NCI-H146 treated with DMSO at 0.1 percent for 48 hours (cell line): ENCODE data around the gene TMCO4.
"Not testable (repeated sequence)": the region's sequence is repeated elsewhere in the genome, so short reads cannot be mapped to it uniquely, and the experiment has no call there.

Source experiments
- DNase-seq: peaks from one replicate; lab custom pipeline; 2025; ENCODE audit not compliant: unreplicated experiment; lab: John Stamatoyannopoulos, UW

The TMCO4 gene

DNA sequence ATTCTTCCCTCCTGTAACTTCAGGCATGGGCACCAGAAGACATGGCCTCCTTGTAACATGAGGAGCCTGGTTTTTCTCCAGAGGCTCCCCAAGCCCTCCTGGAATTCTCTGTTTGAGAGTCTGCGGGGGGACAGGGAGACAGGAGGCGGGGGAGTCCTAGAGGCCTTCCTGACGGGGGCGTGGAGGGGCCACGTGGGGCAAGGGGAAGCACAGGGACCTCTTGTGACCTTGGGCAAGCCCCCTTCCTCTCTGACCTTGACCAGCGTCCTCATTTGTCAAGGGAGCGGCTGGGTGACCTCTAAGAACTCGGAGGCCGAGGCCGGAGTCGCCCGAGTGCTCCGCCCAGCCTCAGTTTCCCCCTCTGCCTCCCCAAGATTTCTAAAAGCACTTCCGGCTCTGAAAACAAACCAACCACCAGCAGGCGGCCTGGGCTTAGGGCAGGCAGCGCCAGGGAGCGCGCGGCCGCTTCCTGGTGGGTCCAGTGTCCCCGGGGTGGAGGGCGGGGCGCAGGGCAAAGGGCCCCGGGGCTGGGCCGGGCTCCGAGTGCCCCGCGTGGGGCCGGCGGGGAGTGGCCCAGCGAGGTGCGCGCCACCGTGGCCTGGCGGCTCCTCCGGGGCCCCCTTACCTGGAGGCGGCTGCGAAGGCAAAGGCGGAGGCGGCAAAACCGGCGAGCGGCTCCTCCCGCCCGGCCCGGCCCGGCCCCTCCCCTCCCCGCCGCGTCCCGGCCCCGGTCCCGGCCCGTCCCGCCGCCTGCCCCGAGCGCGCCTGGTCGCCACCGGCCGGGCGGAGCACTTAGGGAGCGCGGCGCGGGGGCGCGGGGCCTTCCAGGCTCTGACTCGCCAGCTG lies at the start of gene TMCO4:
TSS of gene TMCO4 (minus strand) at position 687 of the 846 bp plus-strand sequence. CDS start 19,158 bp downstream, outside the sequence.
- no peak for DNase-seq

DNA sequence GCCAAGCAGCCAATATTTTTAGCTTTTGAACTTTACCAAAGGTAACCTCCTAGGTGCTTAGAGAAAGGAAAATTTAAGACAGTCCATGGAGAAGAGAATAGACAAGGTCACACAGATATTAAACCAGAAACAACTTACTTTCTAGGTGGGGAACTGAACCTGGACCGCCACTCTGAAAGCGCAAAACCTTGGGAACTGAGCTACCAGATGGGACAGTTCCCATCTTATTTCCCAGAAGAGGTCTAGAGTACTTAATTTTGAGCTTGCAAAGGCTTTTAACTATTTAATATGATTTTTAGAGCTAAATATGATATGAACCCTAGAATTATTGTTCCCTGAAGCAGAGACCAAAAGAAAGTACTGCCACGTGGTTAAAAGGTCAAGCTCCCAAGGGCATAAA lies 49.6 kb upstream of the TMCO4 start:
- not testable (repeated sequence) for DNase-seq

DNA sequence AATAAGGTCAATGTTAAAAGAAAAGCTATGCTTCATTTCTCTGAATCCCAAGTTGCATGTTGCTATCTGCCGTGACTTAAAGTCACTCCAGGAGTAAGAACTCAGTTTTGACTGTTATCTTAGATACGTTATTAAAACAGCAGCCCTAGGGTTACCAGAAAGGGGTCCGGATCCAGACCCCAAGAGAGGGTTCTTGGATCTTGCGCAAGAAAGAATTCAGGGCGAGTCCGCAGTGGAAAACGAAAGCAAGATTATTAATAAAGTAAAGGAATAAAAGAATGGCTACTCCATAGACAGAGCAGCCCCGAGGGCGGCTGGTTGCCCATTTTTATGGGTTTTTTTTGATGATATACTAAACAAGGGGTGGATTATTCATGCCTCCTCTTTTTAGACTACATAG lies 47.6 kb upstream of the TMCO4 start:
- not testable (repeated sequence) for DNase-seq

DNA sequence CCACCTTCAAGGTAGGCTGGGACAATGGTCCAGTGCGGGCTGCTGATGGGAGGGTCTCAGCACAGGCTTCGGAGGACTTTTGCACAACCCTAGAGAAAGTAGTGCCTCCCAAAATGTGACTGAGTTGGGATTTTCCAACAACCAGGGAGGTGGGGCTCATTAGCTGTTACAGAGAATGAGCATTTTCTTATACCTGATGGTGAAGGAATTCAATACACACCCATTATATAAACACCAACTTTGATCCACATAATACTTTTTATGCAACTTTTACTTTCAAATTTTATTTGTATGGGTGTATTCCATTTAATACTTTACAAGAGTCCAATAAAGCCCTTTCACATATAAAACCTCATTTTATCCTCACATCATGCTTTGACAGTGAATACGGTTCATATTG lies 46.6 kb upstream of the TMCO4 start:
- DNase-seq, result no peak

DNA sequence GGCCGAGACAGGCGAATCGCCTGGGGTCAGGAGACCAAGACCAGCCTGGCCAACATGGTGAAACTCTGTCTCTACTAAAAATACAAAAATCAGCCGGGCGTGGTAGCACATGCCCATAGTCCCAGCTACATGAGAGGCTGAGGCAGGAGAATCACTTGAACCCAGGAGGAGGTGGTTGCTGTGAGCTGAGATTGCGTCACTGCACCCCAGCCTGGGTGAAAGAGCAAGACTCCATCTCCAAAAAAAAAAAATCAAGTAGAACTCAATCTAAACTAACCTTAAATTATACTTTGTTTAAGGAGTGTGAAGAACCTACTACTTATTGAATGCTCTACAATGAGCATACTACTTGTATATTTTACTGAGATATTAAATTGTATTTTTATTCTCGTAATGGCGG lies 45.8 kb upstream of the TMCO4 start:
- no peak for DNase-seq

DNA sequence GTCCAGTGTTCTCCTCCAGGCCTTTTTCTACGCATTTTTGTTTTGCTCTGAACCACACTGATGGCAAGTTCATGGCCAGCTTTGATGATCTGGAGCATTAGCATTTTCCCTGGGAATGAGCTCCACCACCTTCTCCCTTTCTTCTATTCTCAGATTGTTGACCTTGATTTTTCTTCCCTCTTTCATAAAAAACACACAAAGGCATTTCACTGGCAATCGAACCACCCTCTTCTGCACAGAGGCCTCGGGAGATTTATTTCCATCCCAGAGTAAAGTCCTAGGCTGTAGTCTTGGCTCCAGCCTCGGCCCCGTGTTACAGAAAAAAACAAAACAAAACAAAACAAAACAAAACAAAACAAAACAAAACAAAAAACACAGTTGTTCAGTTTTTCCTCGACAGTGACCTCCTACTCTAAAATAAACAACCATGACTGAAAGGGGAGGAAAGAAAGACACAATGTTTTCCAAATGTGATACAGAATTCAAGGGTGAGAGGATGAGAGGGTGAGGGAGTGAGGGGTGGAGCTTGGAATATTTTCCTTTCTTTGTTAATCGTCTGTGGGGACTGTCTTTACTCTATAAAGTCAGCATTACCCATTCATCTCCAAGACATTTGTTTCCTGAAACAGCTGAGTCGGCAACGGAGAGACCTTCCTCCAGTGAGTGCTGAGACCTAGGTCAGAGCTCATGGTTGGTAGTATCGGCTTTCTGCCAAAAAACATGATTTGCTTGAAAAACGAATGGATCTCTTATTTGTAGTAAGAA lies 45.2 kb upstream of the TMCO4 start:
- no peak for DNase-seq

DNA sequence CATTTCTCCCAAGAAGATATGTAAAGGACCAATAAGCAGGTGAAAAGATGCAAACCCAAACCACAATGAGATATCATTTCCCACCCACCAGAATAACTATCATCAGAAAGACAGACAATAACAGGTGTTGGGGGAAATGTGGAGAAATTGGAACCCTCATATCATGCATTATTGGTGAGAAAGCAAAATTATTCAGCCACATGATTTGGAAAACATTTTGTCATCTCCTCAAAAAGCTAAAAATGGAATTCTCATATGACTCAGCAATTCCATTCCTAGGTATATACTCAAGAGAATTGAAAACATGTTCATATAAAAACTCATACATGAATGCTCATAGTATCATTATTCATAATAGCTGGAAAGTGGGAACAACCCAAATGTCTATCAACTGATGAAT lies 40.5 kb upstream of the TMCO4 start:
- no peak for DNase-seq

DNA sequence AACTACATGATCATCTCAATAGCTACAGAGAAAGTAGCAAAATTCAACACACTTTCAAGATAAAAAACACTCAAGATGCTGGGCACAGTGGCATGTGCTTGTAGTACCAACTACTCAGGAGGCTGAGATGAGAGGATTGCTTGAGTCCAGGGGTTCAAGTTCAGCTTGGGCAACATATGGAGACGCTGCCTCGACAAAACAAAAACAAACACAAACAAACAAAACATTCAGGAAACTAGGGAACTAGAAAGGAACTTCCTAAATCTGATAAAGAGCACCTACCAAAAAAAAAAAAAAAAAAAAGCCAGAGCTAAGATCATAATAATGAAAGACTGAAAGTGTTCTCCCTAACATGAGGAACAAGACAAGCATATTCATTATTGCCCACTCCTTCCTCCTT lies 38.1 kb upstream of the TMCO4 start:
- no peak for DNase-seq

DNA sequence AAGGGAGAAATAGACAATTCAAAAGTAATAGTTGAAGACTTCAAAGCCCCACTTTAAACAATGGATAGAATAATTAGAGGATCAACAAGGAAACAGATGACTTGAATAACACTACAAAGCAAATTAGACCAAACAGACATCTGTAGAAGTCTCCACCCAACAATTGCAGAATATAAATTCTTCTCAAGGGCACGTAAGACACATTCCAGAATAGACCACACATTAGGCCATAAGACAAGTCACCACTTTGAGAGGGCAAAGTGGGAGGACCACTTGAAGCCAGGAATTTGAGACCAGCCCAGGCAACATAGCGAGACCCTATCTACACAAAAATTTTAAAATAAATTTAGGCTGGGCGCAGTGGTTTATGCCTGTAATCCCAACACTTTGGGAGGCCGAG lies 35.9 kb upstream of the TMCO4 start:
- no peak for DNase-seq

DNA sequence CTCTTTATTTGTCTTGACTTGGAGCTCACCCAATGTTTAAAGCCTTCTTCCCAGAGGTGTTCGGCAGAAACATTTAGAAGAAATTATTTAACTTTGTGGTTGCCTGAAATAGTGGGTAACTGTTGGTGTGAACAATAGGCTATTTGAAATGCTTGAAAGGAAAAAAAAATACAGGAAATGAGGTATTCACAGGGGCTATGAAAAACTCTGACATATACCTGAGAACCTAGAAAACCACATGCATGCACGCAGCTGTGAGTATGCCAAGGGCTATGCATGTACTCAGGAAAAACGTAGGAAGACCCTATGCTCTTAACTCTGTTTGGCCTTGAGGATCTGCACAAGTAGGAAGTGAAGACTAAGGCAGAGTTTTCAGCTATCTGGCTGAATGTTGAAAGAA lies 31.7 kb upstream of the TMCO4 start:
- no peak for DNase-seq

DNA sequence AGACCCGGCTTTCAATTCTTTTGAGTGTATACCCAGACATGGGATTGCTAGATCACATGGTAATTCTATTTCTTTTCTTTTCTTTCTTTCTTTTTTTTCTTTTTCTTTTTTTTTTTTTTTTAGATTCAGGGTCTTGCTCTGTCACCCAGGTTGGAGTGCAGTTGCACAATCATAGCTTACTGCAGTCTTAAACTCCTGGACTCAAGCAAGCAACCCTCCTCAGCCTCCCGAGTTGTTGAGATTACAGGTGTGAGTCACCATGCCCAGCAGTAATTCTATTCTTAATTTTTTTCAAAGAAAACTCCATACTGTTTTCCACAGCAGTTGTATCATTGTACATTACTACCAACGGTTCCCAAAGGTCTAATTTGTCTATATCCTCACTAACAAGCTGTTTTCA lies 28.8 kb upstream of the TMCO4 start:
- DNase-seq, result no peak

DNA sequence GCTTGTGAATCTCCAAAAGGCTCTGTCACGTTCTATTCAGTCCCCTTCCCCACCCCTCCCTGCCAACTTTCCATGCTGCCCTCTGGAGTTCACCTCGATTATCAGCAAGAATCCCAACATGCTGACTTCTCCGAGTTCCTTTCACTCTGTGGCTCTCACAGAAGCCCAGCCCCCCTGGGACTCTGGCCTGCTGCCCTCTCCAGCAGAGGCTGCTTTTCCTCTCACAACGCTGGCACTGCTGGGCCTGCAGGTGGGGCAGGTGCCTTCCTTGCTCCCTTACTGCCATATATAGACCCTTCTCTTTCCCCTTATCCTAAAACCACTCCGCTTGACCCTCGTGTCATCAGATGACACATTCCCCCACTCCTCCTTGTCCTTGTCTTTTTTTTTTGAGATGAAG lies 25.6 kb upstream of the TMCO4 start:
- no peak for DNase-seq

DNA sequence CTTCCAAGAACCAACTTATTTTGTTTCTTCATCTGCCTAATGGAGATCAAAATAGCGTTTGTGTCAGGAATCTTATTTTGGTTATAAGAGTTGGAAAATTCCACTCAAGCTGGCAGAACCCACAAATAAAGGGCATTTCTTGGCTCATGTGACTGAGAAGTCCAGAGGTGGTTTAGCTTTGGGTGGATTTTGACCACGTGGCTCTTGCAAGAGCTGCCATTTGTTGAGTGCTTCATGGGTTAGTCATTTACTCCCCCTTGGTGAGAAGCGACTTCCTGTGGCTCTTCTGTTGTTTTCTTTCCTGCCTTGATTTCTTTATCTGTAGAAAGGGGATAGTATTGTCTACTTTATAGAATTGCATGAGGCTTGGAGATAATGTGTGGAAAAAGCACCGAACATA lies 24.8 kb upstream of the TMCO4 start:
- DNase-seq, result no peak

DNA sequence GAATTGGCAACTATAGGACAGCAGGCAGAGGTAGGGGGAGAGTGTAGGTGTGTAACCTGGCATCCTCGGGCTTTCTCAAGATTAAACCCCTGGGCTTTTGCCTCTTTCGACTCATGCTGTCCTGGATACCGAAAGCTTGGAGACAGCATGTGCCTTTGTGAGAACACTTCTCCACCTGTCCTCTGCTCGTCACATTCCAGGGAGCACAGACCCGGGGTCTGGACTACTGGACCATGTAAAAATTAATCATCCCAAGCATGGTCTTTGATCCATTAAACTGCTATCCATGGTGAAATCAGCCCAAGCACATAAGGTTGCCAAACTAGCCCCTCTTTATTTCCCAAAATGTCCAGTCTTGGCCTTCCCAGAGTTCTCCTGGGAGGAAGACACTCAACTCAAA lies 24.3 kb upstream of the TMCO4 start:
- DNase-seq, result no peak

DNA sequence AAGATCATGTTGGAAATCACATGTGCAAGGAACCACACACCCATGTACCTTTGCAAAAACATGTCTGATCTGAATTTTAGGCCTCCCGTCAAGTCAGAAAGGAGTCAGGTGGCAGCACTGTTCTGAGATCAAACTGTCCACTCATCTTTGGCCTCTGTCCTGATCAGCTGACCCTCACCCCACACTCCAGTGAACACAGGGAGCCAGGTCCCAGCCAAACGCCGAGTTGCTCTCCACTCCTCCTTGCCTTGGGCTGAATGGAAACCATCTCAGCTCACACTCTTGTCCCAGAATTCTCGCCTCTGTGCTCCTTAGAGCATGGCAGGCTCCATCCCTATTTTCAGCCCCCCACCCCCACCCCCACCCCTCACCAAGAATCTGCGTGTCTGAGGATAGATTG lies 20.0 kb upstream of the TMCO4 start:
- DNase-seq, result no peak

DNA sequence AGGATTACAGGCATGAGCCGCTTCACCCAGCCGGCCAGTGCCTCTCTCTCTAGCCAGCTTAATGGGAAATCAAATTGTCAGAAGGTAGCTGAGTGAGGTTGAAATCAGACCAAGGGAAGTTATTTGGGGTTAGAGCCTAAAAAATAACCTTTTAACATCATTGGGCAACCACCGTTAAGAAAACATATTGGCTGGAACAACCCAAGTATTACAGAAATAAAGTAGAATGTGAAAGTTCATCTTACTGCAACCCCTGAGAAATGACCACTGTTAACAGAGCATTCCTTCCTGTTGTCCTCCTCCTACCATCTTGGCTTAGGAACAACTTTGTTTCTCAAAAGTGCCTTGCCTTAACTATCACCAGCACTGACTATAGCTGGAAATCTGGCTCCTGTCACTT lies 18.6 kb upstream of the TMCO4 start:
- DNase-seq, result no peak

DNA sequence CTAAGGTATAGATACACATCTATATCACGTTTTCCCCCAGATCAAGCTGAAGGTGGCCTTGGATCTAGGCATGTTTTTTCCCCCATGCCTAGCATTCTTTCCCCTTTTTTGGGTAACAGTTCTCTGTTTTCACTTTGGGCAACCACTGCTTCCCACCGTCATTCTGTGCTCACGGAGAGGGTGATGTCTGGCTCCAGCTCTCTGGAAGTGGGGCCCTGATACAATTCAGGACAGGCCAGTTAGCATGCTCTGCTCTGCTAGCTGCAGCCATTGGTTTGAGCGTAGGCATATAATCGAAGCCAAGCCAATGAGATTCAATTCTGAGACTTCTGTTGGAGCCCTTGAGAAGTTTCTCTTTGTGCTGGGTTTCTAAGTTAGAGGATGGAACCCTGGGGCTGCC lies 17.4 kb upstream of the TMCO4 start:
- no peak for DNase-seq

DNA sequence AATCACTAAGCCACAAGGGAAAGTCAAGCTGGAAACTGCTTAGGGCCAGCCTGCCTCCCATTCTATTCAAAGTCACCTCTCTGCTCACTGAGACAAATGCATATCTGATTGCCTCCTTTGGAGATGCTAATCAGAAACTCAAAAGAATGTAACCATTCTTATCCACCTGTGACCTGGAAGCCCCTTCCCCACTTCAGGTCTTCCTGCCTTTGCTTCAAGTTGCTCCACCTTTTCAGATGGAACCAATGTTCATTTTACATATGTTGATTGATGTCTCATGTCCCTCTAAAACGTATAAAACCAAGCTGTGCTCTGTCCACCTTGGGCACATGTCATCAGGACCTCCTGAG lies 17.0 kb upstream of the TMCO4 start:
- not testable (repeated sequence) for DNase-seq

DNA sequence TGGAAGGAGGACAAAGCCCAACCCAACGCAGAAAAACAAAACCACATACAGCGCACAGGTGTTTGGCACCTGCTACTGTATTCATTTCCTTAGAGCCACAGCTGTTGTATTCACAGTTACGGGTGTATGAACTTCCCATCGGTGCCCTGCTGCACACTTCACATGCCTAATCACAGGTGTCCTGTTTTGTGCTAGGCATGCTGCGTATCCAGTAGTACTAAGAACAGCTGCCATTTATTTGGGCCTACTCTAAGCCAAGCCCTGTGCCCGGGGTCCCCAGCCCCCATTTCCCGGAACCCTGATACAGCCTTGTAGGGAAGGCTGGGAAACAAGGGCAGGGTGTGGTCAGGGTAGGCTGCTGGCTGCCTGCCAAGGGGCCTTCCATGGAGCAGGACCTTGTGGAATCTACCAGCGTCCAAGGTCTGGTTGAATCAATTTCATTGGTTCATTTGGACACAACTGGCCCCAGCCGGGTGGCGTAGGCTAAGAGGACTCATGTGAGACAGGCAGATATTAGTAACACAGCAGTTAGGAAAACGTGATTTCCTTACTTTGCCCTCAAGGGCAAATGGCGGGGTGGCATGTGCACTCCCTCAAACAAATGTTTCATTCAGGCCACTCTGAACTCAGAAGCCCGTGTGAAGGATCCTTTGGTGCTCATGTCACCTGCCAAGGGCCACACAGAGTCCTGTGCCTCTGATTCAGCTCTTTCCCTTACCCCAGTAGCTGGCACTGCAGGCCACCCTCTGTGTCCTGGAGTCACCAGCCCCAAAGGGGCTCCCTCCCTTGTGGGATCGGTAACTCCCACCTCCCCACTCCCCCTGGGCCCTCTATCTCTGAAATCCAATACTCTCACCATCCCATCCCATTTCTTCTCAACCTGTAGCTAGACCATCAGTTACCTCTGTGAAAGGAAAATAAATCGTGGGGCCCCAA lies 16.4 kb upstream of the TMCO4 start:
- peak; percentile 69 for DNase-seq

DNA sequence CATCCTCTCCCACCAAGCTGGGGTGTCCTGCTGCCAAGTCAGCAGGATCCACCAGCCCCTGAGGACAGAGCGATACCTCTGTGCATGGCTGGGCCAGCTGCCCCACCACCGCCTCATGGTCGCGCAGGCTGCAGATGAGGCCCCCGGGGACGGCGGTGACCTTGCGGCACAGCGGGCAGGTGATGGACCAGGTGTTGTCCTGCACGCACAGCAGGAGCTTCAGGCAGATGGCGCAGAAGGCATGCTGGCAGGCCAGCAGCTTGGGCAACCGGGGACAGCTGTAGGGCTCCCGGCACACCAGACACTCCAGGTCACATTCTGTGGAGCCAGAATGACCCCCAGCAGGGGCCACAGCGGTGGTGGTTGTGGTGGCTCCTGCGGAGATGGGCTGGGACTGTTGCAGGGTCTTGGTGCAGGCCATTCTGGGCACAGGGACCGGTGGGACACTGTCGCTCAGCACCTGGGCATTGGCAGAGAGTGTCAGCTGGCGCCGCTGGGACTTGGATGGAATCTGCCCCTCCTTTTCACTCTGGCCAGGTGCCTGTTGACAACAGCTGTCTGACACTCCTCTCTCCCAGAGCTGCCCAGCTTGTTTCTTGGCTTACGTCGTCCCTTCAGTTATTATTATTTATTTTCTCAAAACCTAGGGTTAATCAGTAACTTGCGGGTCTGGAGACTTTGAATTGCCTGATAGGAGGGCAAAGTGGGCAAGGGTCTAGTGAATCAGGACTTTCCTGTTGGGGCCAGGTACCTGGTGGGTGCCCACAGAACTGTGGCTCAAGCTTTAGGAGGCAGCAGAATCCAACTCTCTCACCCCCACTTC lies 15.2 kb upstream of the TMCO4 start, which contains the start of gene RNF186:
TSS of gene RNF186 (minus strand) at position 603 of the 823 bp plus-strand sequence. CDS start at position 421, 182 bp downstream.
- DNase-seq, result peak; percentile 62
